HG02943 (cell line): ENCODE results near the gene TM9SF4.
"Not testable (repeated sequence)": the region's sequence is repeated elsewhere in the genome, so short reads cannot be mapped to it uniquely, and the experiment has no call there.

Experiments
- ATAC-seq: cut with Tn5 transposase; IDR thresholded peaks from one replicate; pipeline ENCODE4 v1.9.1; 2021; ENCODE audit warnings: mild to moderate bottlenecking, low read depth, moderate library complexity; ENCODE audit not compliant: unreplicated experiment

TM9SF4 gene

DNA sequence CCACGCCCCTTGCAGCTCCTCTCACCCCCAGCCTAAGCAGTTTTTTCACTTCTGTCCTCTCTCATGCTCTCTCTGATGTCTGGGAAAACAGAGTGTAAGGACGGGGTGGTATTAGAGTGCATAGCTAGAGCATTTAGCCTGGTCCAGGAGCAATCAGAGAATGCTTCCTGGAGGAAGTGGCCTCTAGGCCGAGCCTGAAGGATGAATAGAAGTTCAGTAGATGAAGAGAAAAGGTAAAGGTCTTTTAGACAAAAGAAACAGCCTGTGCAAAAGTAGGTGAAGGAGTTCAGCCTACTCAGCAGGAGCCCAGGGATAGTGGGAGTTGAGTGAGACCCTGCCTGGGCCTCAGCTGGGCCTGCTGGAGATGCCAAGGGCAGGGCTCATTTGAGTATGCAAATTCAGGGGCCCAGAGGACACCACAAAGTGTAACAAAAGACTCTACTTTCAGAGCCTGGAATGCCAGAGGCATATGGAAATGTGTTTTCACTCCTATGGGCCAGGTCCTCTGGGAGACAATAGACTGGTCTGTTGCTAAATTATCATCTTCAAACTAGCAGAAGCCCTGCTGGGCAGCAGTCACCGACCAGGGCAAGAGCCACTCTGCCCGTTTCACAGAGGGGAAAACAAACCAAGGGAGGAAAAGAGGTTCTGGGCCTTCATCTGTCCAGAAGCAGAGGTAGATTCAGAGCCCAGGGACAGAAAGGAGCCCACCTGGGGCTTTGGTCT lies 19.7 kb upstream of the TM9SF4 start:
- no peak for ATAC-seq

DNA sequence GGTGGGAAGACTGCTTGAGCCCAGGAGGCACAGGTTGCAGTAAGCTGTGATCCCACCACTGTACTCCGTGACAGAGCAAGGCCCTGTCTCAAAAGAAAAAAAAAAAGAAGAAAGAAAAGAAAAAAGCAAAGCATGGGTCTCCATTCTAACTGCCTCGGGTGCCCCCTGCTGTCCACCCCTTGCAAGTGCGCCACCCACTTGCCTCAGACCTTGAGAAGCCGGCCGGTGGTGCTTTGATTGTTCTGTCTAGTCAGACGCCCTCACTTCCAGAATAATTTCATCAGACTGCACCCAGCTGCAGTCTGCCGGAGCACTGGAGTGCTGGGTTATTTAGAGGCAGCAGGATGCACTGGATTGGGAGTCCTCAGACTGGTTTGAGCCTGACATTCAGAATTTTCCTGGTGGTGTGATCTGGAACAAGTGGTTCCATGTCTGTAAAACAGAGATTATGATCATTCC lies 17.6 kb upstream of the TM9SF4 start:
- ATAC-seq, result no peak

DNA sequence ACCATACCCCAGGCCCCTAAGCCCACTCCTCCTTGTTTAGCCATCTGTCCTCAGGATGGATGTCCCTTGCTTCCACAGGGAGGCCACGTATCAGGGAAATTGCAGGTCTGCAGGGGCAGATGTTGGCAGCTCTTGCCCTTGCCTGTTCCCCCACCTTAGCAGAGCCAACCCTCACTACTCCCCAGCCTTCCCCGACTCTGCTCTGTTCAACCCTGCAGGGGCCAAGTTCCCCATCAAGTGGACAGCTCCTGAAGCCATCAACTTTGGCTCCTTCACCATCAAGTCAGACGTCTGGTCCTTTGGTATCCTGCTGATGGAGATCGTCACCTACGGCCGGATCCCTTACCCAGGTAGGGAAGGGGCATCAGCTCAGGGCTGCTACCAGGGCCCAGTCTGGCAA lies 10.7 kb upstream of the TM9SF4 start:
- ATAC-seq, result no peak

DNA sequence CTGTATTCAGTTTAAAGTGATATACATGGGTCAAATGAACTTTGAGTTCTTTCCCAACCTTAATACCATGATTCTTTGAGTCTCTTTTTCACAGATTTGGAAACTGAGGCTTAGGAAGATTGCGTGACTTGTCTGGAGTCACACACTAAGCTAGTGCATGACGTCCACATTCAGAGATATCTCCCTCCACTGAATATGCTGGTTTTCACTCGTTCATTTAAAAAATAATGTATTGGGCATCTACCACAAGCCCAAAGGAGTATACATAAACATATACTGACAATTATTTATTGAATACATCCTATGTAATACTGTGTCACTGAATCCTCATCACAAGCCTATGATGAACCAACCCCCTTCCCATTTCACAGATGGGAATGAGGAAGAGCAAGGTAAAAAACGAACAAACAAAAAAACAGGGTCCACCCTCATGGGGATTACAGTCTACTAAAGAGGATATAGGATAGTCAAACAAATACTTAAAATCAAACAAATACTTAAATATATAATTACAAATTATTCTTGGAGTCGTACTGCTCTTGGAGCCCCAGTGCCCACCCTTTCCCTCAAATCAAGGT lies 611 bp upstream of the TM9SF4 start:
- ATAC-seq, result peak; percentile 10

DNA sequence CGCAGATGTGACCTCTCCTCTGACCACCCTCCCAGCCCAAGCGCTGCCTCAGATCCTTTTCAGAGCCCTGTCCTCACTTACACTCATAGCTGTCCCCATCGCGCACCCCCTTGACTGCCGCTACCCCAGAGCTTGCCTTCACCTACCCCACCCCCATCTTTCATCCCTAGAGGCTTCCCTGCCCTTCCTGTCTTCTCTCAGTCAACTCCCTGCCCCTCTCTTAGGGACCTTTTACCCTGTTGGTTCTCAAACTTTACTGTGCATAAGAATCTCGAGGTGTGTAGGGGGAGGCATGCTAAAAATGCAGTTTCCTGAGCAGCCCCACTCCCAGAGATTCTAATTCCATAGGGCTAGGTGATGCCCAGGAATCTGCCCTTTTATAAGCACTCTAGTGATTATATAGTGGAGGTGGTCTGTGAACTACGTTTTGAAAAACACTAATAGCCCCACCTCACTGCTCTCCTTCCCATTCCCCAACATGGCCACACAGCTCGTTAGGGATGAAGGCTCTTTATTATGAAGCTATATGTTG lies 725 bp downstream of the TM9SF4 start:
- ATAC-seq, result no peak

DNA sequence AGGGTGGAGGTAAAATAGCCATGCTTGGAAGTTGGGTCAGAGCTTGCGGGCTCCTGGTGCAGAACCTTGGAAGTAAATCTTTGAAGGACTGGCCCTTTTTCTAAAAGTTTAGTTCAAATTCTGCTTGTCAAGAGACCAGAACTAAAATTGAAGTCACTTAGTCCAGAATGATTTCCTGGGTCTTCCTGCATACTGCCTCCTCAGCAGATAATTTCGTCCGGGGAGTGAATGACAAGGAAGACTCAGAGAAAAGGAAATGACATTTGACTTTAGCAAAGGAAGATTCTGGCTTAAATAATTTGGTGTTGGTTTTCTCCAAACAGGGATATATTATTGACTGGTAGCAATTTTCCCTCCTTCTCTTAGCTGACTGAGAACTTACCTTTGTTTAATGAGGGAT lies 1.2 kb downstream of the TM9SF4 start:
- no peak for ATAC-seq

DNA sequence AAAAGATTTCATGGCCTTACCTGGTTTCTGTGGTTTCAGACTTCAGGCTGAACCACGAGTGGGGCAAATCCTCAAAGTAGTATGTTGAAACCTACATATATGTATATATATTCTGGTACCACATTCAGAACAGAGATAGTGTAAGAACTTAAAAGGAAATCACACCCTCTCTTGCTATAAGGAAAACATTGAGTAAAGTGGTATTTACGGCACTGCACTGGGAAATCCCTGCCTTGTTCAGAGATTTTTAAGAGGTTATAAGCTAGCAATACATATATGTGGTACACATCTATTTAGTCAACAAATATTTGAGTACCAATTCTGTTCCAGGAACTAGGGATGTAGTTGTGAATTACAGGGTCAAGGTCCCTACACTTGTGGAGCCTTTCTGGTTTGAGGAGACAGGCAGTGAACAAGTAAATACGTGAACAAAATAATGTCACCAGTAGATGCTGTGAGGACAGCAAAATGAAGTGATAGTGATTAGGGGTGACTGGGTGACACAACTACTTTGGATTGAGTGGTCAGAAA lies 1.7 kb downstream of the TM9SF4 start:
- ATAC-seq, result no peak

DNA sequence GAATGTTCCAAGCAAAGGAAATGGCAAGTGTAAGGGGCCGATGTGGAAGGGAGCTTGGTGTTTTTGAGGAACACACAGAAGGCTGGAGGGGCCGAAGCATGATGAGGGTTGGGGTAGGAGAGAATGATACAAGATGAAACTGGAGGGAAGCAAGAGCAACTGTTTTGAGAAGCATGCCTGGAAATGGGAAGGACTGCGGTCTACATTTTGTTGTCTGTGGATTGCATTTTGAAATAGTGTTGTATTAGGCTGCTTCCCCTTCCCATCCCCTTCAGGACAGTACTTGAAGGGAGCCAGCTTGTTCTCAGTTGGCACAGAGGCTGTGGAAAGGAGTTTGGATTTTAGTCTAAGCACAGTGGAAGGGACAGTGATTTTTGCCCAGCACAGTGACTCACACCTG lies 2.2 kb downstream of the TM9SF4 start:
- ATAC-seq, result no peak

DNA sequence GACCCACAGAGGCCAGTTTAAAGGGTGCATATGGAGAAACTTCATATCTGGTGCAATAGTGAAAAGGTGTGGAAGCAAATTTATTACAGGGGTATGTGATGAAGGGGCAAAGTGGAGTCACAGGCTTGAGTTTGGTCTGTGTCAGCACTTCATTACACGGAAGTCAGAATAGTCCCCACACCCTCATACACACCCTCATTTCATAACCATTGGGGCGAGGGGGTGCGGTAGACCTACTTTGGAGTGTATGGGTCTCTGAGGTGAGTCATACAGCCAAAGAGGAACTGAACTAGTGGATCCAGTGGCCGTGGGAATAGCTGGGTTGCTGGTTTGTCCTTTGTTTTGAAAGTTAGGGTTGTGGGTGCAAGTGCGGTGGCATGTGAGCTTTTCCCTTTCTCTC lies 3.3 kb downstream of the TM9SF4 start:
- no peak for ATAC-seq

DNA sequence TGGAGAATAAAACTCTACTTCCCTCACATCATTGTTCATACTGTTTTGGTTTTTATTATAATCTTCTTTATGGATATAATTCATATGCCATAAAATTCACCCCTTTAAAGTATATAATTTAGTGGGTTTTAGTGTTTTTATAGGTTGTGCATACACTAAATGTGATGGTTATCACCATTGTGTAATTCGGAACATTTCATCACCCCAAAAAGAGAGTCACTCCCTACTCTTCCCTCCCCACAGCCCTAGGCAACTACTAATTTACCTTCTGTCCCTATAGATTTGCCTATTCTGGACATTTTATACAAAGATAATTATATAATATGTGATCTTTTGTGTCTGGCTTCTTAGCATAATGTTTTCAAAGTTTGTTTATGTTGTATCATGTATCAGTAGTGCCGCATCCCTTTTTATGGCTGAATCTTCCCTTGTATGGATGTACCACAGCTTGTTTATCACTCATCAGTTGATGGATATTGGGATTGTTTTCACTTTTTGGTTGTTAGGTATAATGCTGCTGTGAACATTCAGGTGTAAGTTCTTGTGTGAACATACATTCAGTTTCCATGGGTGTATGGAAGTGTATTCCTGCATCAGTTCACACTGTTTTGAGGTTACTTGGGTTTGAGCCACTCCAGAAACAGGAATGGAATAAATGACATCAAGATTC lies 4.2 kb downstream of the TM9SF4 start:
- no peak for ATAC-seq

DNA sequence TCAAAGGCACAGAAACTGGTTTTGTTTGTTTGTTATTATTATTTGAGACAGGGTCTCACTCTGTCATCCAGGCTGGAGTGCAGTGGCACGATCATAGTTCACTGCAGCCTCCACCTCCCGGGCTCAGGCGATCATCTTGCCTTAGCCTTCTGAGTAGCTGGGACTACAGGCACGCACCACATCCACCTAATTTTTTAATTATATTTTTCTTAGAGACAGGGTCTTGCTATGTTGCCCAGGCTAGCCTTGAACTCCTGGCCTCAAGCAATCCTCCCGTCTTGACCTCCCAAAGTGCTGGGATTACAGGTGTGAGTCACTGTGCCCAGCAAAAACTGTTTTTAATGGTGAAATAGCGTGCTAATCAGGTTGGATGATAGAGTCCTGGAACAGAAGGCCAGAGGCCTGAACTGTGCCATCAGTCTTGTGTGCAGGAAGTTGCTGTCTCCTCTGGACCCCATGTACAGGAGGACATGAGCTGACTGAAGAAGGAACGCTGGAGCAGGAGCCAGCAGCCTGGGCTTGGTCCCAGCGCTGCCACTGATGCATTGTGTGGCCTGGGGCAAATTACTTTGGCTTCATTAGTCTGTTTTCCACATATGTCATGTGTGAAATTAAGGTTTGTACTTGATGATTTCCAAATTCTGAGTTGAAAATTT lies 4.9 kb downstream of the TM9SF4 start:
- ATAC-seq, result no peak

DNA sequence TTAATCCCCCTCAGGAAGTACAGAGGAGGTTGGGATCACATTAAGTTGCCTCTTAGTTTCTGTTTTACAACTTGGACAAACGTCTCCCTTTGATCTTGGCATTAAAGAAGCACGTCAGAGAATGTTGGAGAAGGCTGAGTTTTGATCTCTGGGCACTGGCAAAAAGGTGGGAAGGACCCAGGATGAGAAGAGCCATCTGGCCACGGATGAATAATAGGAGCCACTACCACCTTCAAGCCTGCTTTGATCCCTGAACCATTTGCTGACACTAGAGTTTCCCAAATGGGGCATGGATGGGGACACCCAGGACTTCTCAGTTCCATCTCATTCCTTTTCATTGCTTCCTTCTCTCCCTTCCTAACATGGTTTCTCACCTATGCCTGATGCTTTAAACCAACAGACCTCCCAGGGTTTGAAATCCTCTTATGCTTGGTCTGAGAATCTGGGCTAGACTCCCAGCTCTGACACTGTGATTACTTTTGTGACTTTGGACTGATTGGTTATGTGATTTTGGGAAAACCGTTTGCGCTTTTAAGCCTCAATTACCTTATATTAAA lies 5.8 kb downstream of the TM9SF4 start:
- ATAC-seq, result no peak

DNA sequence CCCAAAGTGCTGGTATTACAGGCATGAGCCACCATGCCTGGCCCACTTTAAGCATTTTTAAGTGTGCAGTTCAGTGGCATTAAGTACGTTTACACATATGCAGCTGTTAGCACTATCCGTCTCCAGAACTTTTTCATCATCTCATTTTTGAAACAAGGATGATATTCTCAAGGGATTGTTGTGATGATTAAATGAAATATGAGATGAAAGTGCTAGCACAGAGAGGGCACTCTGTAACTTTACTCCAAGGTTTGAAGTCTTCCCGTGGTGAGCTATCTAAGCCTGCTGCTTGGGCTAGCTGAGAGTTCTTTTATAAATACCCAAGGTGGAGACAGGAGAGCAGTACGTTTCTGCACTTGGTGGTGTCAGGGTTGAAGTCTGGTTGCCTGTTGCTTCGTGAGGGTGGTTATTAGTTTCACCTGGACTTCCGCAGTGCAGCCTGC lies 6.6 kb downstream of the TM9SF4 start:
- no peak for ATAC-seq

DNA sequence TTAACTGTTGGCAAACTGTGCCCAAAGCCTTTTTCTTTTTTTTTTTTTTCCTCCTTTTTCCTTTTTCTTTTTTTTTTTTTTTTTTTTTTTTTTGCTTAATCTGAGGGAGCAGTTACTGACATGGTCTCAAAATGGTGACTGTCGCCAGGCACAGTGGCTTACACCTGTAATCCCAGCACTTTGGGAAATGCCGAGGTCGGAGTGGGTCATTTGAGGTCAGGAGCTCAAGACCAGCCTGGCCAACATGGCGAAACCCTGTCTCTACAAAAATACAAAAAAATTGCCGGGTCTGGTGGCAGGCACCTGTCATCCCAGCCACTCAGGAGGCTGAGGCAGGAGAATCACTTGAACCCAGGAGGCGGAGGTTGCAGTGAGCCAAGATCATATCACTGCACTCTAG lies 7.3 kb downstream of the TM9SF4 start:
- ATAC-seq, result not testable (repeated sequence)

DNA sequence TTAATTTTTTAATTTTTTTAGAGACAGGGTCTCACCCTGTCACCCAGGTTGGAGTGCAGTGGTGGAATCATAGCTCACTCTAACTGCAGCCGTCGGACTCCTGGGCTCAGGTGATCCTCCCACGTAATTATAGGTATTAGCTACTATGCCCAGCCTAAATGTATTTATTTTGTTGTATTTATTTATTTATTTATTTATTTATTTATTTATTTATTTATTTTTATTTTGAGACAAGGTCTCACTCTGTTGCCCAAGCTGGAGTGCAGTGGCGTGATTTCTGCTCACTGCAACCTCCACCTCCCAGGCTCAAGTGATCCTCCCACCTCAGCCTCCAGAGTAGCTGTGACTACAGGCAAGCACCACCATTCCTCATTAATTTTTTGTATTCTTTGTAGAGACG lies 8.9 kb downstream of the TM9SF4 start:
- ATAC-seq, result not testable (repeated sequence)

DNA sequence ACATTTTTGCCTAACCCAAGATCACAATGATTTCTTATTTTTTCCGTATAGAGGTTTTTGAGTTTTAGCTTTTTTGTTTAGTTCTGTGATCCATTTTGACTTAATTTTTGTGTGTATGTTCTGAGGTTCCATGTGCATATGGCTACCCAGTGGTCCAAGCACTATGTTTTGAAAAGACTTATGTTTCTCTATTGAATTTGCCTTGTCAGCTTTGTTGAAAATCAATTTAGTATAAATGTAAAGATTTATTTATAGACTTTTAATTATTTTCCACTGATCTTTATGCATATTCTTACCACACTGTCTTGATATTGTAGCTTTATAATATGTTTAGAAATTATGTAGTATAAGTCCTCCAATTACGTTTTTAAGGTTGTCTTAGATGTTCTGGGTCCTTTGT lies 10.2 kb downstream of the TM9SF4 start:
- ATAC-seq, result no peak

DNA sequence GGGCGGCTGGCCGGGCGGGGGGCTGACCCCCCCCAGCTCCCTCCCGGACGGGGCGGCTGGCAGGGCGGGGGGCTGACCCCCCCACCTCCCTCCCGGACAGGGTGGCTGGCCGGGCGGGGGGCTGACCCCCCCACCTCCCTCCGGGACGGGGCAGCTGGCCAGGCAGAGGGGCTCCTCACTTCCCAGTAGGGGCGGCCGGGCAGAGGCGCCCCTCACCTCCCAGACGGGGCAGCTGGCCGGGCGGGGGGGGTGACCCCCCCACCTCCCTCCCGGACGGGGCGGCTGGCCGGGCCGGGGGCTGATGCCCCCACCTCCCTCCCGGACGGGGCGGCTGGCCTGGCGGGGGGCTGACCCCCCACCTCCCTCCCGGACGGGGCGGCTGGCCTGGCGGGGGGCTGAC lies 12.4 kb downstream of the TM9SF4 start:
- not testable (repeated sequence) for ATAC-seq

DNA sequence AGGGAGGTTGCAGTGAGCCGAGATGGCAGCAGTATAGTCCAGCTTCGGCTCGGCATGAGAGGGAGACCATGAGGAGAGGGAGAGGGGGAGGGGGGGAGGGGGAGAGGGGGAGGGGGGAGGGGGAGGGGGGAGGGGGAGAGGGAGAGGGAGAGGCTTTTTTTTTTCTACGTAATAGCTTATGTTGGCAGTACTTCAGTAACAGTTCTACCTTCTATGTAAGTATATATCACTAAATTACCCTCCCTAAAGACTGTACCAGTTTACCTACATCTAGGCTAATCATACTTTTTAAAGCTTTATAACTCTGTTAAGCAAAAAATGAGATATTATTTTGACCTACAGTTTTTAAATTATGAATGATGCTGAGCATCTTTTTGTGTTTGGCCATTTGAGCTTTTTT lies 13.6 kb downstream of the TM9SF4 start:
- ATAC-seq, result no peak

DNA sequence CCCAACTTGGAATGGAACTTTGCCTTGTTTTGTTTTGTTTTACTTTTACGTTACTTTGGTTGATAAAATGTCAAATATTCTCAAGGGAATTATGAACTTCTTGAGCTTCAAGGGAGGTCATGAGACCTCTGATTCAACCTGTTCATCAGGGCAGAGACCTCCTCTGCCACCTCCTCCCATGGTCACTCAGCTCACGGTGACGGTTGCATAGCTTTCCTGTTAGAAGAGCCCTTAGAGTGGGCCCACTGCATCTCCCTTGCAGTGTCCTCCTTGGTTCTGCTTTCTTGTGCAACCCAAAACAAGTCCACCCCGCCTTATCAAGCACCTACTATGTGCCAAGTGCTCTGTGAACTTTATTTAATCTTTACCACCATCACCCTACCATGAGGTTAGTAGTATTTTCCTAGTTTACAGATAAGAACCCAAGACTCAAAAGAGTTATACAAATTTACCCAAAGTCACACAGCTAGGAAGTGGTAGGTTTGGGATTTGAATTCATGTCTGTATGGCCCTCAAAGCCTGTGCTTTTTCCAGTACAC lies 15.5 kb downstream of the TM9SF4 start:
- ATAC-seq, result no peak

DNA sequence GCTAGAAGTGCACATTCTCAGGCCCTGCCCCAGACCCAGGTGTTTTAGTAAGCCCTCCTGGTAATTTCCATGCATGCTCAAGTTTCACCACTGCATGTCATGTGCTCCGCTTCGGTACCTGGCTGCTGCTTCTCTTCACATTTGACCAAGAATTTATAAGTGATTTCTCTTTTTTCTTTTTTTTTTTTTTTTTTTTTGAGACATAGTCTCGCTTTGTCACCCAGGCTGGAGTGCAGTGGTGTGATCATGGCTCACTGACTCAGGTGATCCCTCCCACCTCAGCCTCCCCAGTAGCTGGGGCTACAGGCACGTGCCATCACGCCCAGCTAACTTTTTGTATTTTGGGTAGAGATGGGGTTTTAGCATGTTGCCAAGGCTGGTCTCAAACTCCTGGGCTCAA lies 16.0 kb downstream of the TM9SF4 start:
- ATAC-seq, result no peak
